SK-MEL-5 (cell line): ENCODE data around the gene PIP4K2C. TPM values are rescaled to one million over a fixed set of nuclear protein-coding genes. Genes with fewer than 3 reads are reported as not detected.
"Not testable (repeated sequence)": the region's sequence is repeated elsewhere in the genome, so short reads cannot be mapped to it uniquely, and the experiment has no call there.

Experiments
- DNase-seq: peaks from one replicate; pipeline ENCODE4 v3.0.0-alpha.2; 2016; ENCODE audit warnings: low read depth, low spot score
- in situ Hi-C: cut with HindIII; loops from 2 replicates; pipeline ENCODE4 v1.10.0; 2016; ENCODE audit warnings: low sequenced_read_pairs, high pct_unique_total_duplicates, low pct_unique_long_range_greater_than_20kb
- total RNA-seq: library from RNA; depleted of rRNA; stranded (reverse); fragments of >200 nt; shearing (Covaris generic); gene quantifications from 2 replicates; pipeline ENCODE4 v1.2.3, GENCODE V29; 2014

The PIP4K2C gene
- total RNA-seq, 1 experiment from 2014 or later: 48.4 TPM

DNA sequence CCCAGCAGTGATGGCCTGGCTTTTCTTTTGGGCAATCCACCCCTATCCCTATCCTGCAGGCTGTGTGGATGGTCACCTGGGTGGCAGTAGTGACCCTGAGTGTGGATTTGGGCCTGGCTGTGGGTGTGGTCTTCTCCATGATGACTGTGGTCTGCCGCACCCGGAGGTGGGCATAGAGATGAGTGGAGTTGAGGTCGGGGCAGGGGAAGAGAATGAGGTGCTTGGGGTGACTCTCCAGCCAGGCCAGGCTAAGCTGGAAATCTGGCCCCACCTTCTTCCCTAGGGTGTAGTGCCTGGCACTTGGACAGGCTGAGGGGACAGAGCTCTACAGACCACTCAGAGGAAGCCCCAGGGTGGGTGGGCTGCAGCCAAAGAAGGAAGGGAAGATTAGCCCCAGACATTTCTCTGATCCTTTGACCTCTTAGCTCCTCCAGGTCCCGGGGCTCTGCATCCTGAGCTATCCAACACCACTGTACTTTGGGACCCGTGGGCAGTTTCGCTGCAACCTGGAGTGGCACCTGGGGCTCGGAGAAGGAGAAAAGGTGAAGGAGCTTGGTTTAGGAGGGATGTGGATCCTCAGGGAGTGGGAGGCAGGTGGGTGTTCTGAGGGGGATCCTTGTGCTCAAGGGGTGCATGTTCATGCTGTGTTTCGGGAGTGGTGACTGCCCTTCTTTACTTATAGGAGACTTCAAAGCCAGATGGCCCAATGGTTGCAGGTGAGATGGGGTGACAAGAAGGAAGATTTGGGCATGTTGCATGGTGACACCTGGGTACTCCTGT is 33.6 kb downstream of the PIP4K2C start:
- in situ Hi-C loops: no loop called here
- no peak for DNase-seq

DNA sequence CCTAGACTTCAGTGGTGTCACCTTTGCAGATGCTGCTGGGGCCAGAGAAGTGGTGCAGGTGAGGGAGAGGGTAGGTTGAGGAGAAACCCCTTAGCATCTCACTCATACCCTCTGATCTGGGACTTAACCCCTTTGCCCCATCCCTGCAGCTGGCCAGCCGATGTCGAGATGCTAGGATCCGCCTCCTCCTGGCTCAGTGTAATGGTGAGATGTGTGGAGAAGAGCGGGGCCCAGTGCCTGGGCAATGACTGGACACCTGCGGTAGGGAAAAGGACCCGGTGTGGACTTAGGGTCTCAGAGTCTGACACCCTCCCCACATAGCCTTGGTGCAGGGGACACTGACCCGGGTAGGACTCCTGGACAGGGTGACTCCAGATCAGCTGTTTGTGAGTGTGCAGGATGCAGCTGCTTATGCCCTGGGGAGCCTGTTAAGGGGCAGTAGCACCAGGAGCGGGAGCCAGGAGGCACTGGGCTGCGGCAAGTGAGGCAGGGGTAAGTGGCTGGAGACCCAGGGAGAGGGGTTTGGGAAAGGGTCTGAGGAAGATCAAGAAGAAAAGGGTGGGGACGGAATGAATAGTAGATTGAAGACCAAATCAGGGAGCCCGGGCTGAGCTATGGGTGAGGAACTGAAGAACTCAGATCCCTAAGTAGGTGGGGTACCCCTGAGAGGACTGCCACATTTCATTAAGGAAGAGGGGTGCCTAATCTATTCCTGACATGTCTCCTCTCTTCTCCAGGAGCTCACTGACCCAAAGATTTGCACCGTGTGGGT is 34.5 kb downstream of the PIP4K2C start:
- no peak for DNase-seq
- in situ Hi-C loops: no loop called here

DNA sequence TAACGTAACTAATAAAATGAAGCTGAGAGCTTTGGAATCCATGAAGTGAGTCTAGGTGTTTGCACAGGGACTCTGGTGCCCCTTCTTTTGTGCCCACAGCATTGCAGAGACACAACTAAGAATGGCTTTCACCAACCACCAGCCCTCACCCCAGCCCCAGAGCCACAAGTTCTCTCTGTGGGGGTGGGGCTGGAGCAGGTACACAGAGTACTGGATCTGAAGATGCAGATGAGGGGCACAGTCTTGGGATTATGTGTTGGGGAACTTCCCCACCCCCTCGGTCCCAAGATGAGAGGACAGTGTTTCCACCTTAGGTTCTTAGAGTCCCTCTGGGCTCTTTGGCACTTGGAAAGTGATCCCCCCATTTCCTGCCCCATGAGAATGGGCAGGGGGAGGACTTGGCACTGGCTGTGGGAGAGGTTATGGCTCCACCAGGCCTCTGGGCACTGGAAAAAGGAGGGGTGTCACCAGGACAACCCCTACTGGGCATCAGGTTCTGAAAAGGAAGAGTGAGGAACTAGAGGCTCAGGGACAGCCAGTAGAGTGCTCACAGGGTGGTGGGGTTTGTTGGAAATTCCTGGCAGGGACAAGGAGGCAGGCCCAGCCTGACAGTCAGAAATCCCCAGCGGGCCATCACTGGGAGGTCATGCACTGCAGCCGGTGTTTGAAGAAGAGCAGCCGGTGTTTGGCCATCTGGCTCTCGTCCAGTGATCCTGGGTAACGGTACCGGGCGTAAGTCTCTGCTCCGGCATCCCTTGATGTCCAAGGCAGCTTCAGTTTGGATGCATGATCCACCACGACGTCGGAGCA is 35.3 kb downstream of the PIP4K2C start:
- in situ Hi-C loops: no loop called here
- DNase-seq: no peak

DNA sequence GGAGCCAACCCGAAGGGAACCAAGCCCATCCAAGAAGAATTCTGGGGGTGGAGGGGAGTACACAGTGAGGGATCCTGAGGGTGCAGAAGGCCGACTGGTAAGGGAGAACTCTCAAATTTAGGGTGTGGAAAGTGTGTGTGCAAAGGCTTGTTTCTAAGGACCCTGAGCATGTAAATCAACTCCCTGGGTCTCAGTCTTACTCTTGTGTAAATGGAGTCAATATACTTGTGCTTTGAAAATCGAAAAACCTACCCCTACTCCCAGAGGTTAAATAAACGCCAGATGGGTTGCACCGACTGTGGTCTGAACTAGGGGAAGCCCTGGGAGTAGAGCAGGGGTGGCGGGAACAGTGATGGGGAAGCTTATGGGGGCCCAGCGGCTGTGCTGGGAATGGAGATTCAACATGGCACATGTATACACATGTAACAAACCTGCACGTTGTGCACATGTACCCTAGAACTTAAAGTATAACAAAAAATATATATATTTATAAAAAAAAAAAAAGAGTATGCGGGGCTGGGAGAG is 36.0 kb downstream of the PIP4K2C start:
- DNase-seq: no peak
- in situ Hi-C loops: no loop called here

- in situ Hi-C loops: no loop called here
- DNase-seq: no peak
These were observed 36.7 kb downstream of the PIP4K2C start for GRCh38 chr12:57627501-57628279.

DNA sequence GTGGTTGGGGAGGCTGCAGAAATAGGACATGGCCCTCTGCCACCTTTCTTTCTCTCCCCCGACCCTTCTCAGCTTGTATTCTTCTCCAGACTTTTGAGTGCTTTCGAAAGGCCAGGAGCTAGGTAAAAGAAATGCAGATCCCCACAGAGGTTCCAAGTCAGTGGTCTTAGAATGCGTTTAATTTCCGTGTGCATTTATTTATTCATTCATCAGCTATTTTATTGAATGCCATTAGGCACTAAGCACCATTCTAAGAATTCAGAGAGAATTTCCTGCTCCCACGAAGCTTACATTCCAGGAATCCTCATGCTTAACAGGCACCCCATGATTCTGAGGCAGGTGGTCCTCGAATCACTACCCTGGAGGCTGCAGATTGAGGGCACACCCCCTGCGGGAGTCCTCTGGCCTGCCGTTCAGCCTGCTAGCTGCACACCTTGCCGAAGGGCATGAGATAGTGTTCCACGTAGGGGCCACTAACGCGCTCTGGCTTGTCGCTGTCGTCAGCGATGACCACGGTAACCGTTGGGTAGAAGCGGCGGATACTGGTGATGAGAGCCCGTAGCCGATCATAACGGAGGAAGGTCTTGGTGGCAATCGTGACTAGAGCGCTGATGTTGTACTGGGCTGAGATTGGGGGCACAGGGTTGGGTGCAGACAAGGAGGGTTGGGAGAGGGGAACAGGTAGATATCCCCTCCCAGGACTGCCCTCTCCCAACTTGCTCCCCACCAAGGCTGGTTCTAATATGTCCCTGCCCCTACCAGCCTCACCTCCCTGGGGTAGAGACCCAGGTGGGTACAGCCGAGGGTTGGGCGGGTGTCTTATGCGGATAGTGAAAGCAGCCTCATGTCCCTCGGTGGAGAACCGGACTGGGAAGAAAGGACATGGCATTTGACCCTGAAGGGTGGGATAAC is 37.5 kb downstream of the PIP4K2C start:
- in situ Hi-C loops: no loop called here
- no peak for DNase-seq

DNA sequence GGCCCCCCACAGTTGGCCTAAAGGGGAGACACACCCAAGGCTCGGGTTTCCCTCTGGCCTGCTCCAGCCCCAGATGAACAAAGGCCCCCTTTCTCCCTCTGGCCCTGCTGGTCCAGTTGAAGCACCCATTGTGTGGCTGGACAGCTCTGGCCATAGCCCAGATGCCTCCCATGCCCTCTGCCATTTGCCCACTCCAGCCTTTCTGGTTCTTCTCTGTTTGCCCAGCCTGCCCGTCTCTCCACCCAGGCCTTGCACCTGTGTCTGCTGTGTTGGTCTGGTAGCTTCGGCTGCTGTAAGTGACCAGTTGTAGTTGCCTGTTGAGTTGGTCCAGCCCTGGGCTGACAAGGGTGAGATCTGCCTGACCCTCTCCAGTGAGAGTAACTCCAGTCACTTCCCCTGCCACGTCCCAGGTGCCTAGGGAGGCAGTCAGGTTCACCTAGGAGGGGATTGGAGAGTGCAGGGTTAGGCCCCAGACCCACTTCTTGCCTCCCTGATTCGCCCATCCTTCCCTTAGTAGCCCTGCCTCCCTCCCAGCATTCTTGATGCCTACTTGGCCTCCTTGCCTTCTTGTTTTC is 39.0 kb downstream of the PIP4K2C start:
- in situ Hi-C loops: no loop called here
- no peak for DNase-seq

DNA sequence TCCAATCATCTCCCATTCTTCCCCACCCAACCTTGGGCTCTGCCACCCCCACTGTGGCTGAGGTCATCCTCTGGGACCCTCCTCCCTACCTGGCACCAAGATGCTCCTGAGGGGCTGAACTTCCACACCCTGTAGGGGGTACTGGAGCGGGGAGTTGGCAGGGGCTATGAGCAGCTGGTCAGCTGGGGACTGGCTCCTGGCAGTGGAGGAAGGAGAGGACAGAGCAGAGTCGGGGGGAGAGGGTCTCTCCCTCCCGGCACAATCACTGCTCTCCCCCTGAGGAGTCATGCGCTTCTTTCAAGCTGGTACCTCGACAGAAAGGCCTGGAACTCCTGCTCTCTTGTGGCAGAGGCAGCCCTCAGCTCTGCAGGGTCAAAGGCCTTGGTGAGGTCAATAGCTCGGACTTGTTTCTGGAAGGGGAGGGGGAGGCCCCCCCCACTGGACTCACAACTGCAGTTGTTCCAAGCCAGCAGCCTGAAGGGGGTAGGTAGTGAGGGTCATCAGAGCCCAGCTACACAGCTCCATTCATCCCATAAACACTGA is 40.0 kb downstream of the PIP4K2C start:
- no peak for DNase-seq
- in situ Hi-C loops: no loop called here

DNA sequence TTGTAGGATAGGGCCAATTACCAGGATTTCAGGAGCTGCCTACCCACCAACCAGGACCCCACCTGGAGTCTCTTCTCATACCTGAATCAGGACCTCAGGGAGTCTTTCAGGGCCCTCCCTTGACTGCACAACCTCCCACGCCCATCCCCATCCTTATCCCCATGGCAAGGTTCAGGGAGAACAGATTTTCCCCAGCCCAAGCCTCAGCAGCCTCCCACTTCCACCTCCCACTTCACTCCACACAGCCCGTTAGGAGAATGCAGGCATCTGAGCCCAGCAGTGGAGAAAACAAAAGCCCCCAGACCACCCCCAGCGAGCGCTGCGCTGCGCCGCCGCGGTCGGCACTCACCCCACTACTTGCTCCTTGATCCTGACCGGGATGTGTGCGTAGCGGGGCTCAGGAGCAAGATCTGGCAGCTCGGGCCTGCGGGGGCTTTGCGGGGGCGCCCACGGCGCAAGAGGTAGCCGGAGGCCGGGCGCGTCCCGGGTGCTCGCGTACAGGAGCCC is 40.6 kb downstream of the PIP4K2C start:
- in situ Hi-C loops: no loop called here
- no peak for DNase-seq

DNA sequence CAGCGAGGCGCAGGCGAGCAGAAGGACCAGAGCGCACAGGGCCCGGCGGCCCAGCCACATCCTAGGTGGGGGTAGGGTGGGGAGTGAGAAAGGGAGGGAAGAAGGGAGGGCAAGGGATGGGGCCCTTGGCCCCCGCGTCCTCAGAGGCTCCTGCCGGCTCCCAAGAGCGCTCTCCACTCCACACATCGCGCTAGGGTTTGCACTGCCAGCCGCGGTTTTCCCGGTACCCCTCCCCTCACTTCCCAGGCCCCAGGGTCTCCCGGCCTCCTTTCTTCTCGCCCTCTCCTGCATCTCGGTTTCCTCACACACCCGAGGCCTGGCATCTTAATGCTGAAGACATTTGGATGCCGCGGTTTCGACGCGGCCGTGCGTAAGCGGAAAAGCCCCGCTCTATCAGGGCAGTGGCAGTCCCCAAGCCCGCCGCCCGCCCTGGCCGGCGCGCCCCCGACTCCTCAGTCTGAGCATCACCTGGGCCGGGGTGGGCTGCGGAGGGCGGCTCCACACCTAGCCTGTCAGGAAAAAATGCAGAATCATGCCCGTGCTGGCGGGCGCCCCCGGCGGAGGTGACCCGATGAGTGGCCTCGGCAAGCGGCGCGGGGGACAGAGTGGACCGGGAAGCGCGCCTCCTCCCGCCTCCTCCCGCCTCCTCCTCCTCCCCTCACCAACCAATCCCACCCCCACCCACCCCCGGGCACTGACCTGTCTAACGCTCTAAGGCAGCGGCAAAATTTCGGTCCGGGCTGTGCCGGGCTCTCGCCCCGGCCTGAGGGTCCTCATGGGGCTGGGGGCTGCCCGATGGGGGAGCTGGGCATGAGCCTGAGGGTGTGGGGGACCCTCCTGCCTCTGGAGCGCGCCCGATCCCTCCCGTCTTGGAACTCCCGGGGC is 41.3 kb downstream of the PIP4K2C start:
- in situ Hi-C loops: no loop called here
- no peak for DNase-seq

DNA sequence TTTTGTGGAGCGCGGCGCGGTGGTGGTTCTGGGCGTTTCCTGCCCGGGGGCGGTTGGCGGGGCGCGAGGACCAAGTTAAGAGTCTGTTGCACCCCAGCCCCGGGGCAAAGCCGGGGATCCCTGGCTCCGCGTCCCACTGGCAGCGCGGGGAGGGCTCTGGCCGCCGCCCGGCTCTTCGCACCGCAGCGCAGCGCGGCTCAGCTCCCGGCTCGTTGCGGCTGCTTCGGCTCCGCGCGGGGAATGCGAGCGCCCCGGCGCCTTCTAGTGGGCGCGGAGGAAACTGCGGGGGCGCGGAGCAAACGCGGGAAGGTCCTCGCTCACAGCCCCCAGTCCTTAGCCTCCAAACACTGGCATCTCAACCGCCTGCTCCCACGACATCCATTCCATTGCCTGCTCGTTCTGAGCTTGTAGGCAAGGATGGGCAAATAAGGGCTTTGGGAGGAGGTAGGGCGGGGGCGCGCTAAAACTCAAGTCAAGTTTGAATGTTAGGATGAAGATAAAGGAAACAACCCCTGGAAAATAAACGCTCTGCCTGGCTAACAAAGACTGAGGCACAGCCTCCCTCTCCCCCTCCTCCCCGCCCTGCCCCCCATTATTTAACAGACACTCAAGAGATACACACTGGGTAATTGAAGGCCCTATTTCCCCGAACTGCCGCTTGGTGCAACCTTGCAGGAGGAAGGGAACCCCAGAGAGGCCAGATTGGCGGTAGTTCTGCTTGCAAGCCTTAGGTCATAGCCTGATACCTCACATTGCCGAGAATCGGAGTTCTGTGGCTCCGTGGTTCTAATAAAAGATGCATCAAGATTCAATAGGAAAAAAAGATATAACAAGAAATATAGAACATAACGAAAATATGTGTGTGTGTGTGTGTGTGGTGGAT is 42.2 kb downstream of the PIP4K2C start, which contains the start of gene B4GALNT1:
Gene B4GALNT1 (minus strand): TSS at position 244 of the 883 bp plus-strand sequence. CDS start 1,069 bp downstream, outside the sequence.
- DNase-seq: peak; percentile 67
- in situ Hi-C loops: no loop called here

DNA sequence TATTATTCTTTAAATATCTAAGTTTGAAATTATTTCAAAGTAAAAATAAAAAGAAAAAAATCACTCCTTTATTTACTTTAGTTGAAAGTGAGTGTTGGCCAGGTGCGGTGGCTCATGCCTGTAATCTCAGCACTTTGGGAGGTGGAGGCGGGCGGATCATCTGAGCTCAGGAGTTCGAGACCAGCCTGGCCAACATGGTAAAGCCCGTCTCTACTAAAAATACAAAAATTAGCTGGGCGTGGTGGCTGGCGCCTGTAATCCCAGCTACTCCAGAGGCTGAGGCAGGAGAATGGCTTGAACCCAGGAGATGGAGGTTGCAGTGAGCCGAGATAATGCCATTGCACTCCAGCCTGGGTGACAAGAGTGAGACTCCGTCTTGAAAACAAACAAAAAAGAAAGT is 45.7 kb downstream of the PIP4K2C start:
- in situ Hi-C loops, DNase-seq: not testable (repeated sequence)

GRCh38 chr12:57637364-57637763 is 46.4 kb downstream of the PIP4K2C start:
- in situ Hi-C loops: no loop called here
- no peak for DNase-seq

- no peak for DNase-seq
- in situ Hi-C loops: no loop called here
These were observed 47.1 kb downstream of the PIP4K2C start for GRCh38 chr12:57638096-57638495.
